ENCODE data around the gene HNRNPA0.

- TF ChIP-seq, protein P1, sequence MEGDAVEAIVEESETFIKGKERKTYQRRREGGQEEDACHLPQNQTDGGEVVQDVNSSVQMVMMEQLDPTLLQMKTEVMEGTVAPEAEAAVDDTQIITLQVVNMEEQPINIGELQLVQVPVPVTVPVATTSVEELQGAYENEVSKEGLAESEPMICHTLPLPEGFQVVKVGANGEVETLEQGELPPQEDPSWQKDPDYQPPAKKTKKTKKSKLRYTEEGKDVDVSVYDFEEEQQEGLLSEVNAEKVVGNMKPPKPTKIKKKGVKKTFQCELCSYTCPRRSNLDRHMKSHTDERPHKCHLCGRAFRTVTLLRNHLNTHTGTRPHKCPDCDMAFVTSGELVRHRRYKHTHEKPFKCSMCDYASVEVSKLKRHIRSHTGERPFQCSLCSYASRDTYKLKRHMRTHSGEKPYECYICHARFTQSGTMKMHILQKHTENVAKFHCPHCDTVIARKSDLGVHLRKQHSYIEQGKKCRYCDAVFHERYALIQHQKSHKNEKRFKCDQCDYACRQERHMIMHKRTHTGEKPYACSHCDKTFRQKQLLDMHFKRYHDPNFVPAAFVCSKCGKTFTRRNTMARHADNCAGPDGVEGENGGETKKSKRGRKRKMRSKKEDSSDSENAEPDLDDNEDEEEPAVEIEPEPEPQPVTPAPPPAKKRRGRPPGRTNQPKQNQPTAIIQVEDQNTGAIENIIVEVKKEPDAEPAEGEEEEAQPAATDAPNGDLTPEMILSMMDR (IDR thresholded peaks at IDR 0.05): no peak
- TF ChIP-seq POLR2A (IDR thresholded peaks at IDR 0.05): no peak
Measured at GRCh38 chr5:137741718-137742117, 12.4 kb downstream of the HNRNPA0 start.
